Measurements from ENCODE around the gene C20orf141.
"Not testable (repeated sequence)": the region's sequence is repeated elsewhere in the genome, so short reads cannot be mapped to it uniquely, and the experiment has no call there.

Gene C20orf141

DNA sequence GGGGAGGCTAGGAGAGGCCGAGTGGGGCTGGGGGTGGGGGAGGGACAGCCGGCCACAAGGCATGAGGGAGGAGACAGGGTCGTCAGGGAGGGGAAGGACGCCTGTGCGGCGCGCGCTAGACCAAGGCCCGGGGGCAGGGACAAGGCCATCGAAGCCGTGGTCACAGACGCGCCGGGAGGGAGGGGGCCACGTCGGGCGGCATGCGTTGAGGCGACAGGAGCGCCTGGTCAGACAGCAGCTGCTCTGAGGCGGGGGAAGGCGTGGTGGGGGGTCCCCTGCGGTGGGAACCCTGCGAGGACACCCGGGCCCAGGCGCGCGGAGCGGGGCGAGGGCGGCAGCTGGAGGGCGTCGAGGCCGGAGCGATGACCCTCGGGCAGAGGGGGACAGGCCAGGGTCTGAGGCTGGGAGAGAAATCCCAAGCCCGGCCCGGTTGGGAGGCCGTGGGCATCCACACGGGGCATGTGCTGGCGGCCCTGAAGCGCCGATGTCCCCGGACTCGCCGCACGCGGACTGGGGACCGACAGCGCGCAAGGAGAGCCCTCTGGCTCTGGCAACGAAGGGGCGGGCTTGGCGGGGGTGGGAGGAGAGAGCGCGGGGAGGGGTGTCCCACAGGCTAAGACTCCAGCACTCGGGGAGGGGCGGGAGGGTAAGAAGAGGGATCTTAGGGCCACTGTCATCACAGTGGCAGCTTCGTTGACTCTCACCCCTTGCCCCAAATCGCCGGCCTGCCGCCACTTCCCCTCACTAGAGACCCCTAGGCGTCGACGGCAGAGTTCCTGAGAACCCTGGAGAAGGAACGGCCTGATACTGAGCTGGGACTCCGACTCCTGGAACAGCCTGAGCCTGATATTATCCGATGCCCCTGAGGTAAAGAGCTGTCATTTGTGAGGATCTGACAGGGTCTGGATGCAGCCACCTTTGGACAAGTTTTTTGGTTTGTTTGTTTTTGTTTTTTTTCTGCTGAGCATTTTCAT is 6.4 kb downstream of the C20orf141 start:
- peaks cover 3% of the 10 kb centered on the region for H3K4me1 ChIP-seq (ENCODE audit: control insufficient read depth, insufficient read depth, low read length)
- no peak overlapping the region for H3K4me3 ChIP-seq (ENCODE audit: low read length)
- no peak overlapping the region for H3K27ac ChIP-seq (ENCODE audit: low read length)
- WGBS (ENCODE audit: insufficient coverage, insufficient read length) = no CpG with 5 or more reads among the region's 68 CpGs
- no peaks in the 10 kb centered on the region for H3K36me3 ChIP-seq (ENCODE audit: control insufficient read depth, insufficient read depth, low read length)
- peaks cover 3% of the 10 kb centered on the region; the same call in 1 of the 2 replicates for H3K27me3 ChIP-seq (ENCODE audit: control insufficient read depth, insufficient read depth, low read length)
- no peak for DNase-seq (ENCODE audit: low read depth, low spot score)
- H3K9me3 ChIP-seq (ENCODE audit: control insufficient read depth, insufficient read depth, low read length) = no peaks in the 10 kb centered on the region

DNA sequence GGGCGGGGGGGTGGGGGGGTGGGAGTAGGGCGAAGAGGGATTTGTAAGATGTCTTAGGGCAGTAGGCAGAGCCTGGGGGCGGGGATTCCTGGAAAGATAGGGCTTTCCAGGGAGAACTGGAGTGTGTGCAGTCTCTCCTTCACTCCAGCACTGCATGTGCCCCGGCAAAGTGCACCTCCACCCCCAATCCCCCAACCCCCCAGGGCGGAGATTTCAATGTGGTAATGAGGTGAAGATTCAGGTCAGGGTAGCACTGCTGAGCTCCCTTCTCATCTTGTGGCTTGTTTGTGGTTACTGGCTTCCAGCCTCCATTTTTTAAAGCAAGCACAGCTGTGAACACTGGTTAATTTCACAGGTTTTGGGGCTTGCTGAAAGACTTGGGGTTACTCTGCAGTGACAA is 7.3 kb downstream of the C20orf141 start:
- H3K4me1 ChIP-seq (ENCODE audit: control insufficient read depth, insufficient read depth, low read length) = peaks cover 3% of the 10 kb centered on the region
- no peaks in the 10 kb centered on the region for H3K36me3 ChIP-seq (ENCODE audit: control insufficient read depth, insufficient read depth, low read length)
- WGBS (ENCODE audit: insufficient coverage, insufficient read length) = no CpG with 5 or more reads among the region's 5 CpGs
- H3K4me3 ChIP-seq (ENCODE audit: low read length) = no peak overlapping the region
- H3K27me3 ChIP-seq (ENCODE audit: control insufficient read depth, insufficient read depth, low read length) = peaks cover 3% of the 10 kb centered on the region; the same call in 1 of the 2 replicates
- no peak for DNase-seq (ENCODE audit: low read depth, low spot score)
- H3K27ac ChIP-seq (ENCODE audit: low read length) = no peak overlapping the region
- H3K9me3 ChIP-seq (ENCODE audit: control insufficient read depth, insufficient read depth, low read length) = no peaks in the 10 kb centered on the region

GRCh38 chr20:2825761-2826160 is 11.0 kb downstream of the C20orf141 start:
- no peaks in the 10 kb centered on the region for H3K9me3 ChIP-seq (ENCODE audit: control insufficient read depth, insufficient read depth, low read length)
- H3K4me3 ChIP-seq (ENCODE audit: low read length) = no peak overlapping the region
- H3K36me3 ChIP-seq (ENCODE audit: control insufficient read depth, insufficient read depth, low read length) = no peaks in the 10 kb centered on the region
- H3K27ac ChIP-seq (ENCODE audit: low read length) = no peak overlapping the region
- H3K4me1 ChIP-seq (ENCODE audit: control insufficient read depth, insufficient read depth, low read length) = peaks cover 1% of the 10 kb centered on the region
- peaks cover 1% of the 10 kb centered on the region; the same call in 1 of the 2 replicates for H3K27me3 ChIP-seq (ENCODE audit: control insufficient read depth, insufficient read depth, low read length)
- no peak for DNase-seq (ENCODE audit: low read depth, low spot score)
- no CpG with 5 or more reads among the region's 2 CpGs for WGBS (ENCODE audit: insufficient coverage, insufficient read length)

DNA sequence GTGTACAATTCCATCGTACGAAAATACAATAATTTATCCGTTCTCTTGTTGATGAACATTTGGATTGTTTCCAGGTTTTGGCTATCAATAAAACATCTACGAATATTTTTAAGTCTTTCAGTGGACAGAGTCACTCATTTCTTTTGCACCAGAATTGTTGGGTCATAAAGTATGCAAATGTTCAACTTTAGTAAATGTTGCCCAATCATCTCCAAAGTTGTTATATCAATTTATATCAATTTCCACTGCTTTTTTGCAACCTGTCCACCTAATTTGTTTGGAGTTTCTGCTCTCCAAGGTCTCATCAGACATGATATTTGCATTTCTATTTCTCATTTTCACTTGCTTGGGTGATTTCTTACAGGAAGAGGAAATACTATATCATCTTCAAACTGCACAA is 11.9 kb downstream of the C20orf141 start:
- Histone ChIP-seq H3K27me3 (ENCODE audit: control insufficient read depth, insufficient read depth, low read length) (peaks cover 1% of the 10 kb centered on the region; the same call in 1 of the 2 replicates), H3K36me3 (ENCODE audit: control insufficient read depth, insufficient read depth, low read length) (no peaks in the 10 kb centered on the region), H3K4me3 (ENCODE audit: low read length) (no peak overlapping the region), H3K27ac (ENCODE audit: low read length) (no peak overlapping the region), H3K4me1 (ENCODE audit: control insufficient read depth, insufficient read depth, low read length) (no peaks in the 10 kb centered on the region; the same call in 1 of the 2 replicates), H3K9me3 (ENCODE audit: control insufficient read depth, insufficient read depth, low read length) (no peaks in the 10 kb centered on the region)
- WGBS (ENCODE audit: insufficient coverage, insufficient read length) = no CpG with 5 or more reads among the region's 4 CpGs
- DNase-seq (ENCODE audit: low read depth, low spot score) = no peak

- Histone ChIP-seq H3K4me3 (ENCODE audit: low read length) (no peak overlapping the region), H3K27me3 (ENCODE audit: control insufficient read depth, insufficient read depth, low read length) (no peaks in the 10 kb centered on the region), H3K4me1 (ENCODE audit: control insufficient read depth, insufficient read depth, low read length) (no peaks in the 10 kb centered on the region), H3K27ac (ENCODE audit: low read length) (no peak overlapping the region), H3K9me3 (ENCODE audit: control insufficient read depth, insufficient read depth, low read length) (no peaks in the 10 kb centered on the region), H3K36me3 (ENCODE audit: control insufficient read depth, insufficient read depth, low read length) (no peaks in the 10 kb centered on the region)
- DNase-seq (ENCODE audit: low read depth, low spot score) = no peak
- no CpG with 5 or more reads among the region's 6 CpGs for WGBS (ENCODE audit: insufficient coverage, insufficient read length)
These were observed 14.6 kb downstream of the C20orf141 start for GRCh38 chr20:2829376-2829775.

DNA sequence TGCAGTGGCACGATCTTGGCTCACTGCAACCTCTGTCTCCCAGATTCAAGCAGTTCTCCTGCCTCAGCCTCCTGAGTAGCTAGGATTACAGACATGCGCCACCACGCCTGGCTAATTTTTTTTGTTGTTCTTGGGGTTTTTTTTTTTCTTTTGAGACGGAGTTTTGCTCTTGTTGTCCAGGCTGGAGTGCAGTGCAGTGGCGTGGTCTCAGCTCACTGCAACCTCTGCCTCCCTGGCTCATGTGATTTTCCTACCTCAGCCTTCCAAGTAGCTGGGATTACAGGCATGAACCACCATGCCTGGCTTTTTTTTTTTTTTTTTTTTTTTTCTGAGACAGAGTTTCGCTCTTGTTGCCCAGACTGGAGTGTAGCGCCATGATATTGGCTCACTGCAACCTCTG is 16.4 kb downstream of the C20orf141 start:
- H3K27me3 ChIP-seq (ENCODE audit: control insufficient read depth, insufficient read depth, low read length); DNase-seq (ENCODE audit: low read depth, low spot score); H3K36me3 ChIP-seq (ENCODE audit: control insufficient read depth, insufficient read depth, low read length); H3K4me3 ChIP-seq (ENCODE audit: low read length); H3K27ac ChIP-seq (ENCODE audit: low read length); H3K9me3 ChIP-seq (ENCODE audit: control insufficient read depth, insufficient read depth, low read length); H3K4me1 ChIP-seq (ENCODE audit: control insufficient read depth, insufficient read depth, low read length): not testable (repeated sequence)
- no CpG with 5 or more reads among the region's 7 CpGs for WGBS (ENCODE audit: insufficient coverage, insufficient read length)

DNA sequence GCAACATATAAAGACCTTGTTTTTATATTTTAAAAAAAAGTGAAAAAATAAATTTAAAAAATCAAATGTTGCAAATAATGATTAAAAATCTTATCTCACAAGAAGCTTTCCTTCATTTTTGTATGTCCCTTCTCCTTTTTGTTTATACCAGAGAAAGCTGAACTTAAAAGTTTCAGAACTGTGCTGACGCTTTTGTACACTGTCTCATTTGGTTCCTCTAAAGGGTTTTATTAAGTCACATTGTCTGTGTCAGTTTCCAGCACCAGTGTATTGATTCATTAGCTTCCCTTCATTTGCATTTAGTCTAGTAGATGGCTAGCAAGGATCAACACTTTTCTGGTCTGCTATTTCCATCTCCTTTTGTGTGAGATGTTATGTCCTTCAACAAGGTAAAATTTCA is 19.0 kb downstream of the C20orf141 start:
- DNase-seq (ENCODE audit: low read depth, low spot score) = no peak
- Histone ChIP-seq H3K36me3 (ENCODE audit: control insufficient read depth, insufficient read depth, low read length) (peaks cover 5% of the 10 kb centered on the region; the same call in 1 of the 2 replicates), H3K27me3 (ENCODE audit: control insufficient read depth, insufficient read depth, low read length) (no peaks in the 10 kb centered on the region), H3K4me1 (ENCODE audit: control insufficient read depth, insufficient read depth, low read length) (no peaks in the 10 kb centered on the region), H3K4me3 (ENCODE audit: low read length) (no peak overlapping the region), H3K27ac (ENCODE audit: low read length) (no peak overlapping the region), H3K9me3 (ENCODE audit: control insufficient read depth, insufficient read depth, low read length) (no peaks in the 10 kb centered on the region)
- no CpG with 5 or more reads among the region's 1 CpG for WGBS (ENCODE audit: insufficient coverage, insufficient read length)

- no peaks in the 10 kb centered on the region for H3K9me3 ChIP-seq (ENCODE audit: control insufficient read depth, insufficient read depth, low read length)
- H3K4me3 ChIP-seq (ENCODE audit: low read length) = no peak overlapping the region
- WGBS (ENCODE audit: insufficient coverage, insufficient read length) = no CpG with 5 or more reads among the region's 14 CpGs
- H3K36me3 ChIP-seq (ENCODE audit: control insufficient read depth, insufficient read depth, low read length) = peaks cover 5% of the 10 kb centered on the region; the same call in 1 of the 2 replicates
- H3K4me1 ChIP-seq (ENCODE audit: control insufficient read depth, insufficient read depth, low read length) = no peaks in the 10 kb centered on the region
- H3K27ac ChIP-seq (ENCODE audit: low read length) = no peak overlapping the region
- DNase-seq (ENCODE audit: low read depth, low spot score) = no peak
- H3K27me3 ChIP-seq (ENCODE audit: control insufficient read depth, insufficient read depth, low read length) = no peaks in the 10 kb centered on the region; the same call in 1 of the 2 replicates
These were observed 19.8 kb downstream of the C20orf141 start for GRCh38 chr20:2834401-2835110.

DNA sequence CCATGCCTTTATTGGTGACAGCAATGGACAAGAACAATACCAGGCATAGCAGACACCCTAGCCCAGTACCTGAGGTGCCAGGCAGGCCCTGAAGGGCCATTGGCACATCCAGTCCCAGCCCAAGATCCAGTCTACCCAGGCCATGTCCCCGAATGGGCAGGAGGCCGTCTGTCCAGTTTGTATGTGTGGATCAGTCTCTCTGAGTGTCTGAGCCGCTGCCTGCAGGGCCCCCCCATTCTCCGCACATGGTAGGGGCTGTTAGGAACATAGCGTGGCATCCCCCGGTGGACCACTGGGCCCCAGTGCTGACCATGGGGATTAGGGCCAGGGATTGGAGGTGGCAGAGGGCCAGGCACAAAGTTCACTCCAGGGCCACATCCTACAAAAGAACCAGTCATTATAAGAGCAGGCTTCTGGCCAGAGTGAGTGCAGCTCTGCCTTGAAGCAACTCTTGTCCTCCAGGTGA is 20.6 kb downstream of the C20orf141 start:
- H3K36me3 ChIP-seq (ENCODE audit: control insufficient read depth, insufficient read depth, low read length) = peaks cover 5% of the 10 kb centered on the region; the same call in 1 of the 2 replicates
- no peaks in the 10 kb centered on the region; the same call in 1 of the 2 replicates for H3K27me3 ChIP-seq (ENCODE audit: control insufficient read depth, insufficient read depth, low read length)
- no peak for DNase-seq (ENCODE audit: low read depth, low spot score)
- WGBS (ENCODE audit: insufficient coverage, insufficient read length) = no CpG with 5 or more reads among the region's 6 CpGs
- peaks cover 3% of the 10 kb centered on the region; the same call in 1 of the 2 replicates for H3K4me1 ChIP-seq (ENCODE audit: control insufficient read depth, insufficient read depth, low read length)
- H3K4me3 ChIP-seq (ENCODE audit: low read length) = no peak overlapping the region
- H3K27ac ChIP-seq (ENCODE audit: low read length) = no peak overlapping the region
- no peaks in the 10 kb centered on the region for H3K9me3 ChIP-seq (ENCODE audit: control insufficient read depth, insufficient read depth, low read length)

GRCh38 chr20:2836035-2836434 is 21.2 kb downstream of the C20orf141 start:
- H3K4me3 ChIP-seq (ENCODE audit: low read length) = no peak overlapping the region
- no peak overlapping the region for H3K27ac ChIP-seq (ENCODE audit: low read length)
- WGBS (ENCODE audit: insufficient coverage, insufficient read length) = no CpG with 5 or more reads among the region's 5 CpGs
- H3K27me3 ChIP-seq (ENCODE audit: control insufficient read depth, insufficient read depth, low read length) = no peaks in the 10 kb centered on the region; the same call in 1 of the 2 replicates
- no peak for DNase-seq (ENCODE audit: low read depth, low spot score)
- H3K4me1 ChIP-seq (ENCODE audit: control insufficient read depth, insufficient read depth, low read length) = peaks cover 3% of the 10 kb centered on the region; the same call in 1 of the 2 replicates
- H3K9me3 ChIP-seq (ENCODE audit: control insufficient read depth, insufficient read depth, low read length) = no peaks in the 10 kb centered on the region
- H3K36me3 ChIP-seq (ENCODE audit: control insufficient read depth, insufficient read depth, low read length) = peaks cover 5% of the 10 kb centered on the region; the same call in 1 of the 2 replicates

Measured in iPS DF 6.9 (cell line).